ENCODE measurements around the gene SNTG2. TPM values are rescaled to one million over a fixed set of nuclear protein-coding genes. Genes with fewer than 3 reads are reported as not detected.
"Not testable (repeated sequence)": the region's sequence is repeated elsewhere in the genome, so short reads cannot be mapped to it uniquely, and the experiment has no call there.

The SNTG2 gene
- total and polyA plus RNA-seq, 10 of the 15 experiments (the other 5 are each of a cell fraction or from before 2014, with no cell fraction given), result not detected

DNA sequence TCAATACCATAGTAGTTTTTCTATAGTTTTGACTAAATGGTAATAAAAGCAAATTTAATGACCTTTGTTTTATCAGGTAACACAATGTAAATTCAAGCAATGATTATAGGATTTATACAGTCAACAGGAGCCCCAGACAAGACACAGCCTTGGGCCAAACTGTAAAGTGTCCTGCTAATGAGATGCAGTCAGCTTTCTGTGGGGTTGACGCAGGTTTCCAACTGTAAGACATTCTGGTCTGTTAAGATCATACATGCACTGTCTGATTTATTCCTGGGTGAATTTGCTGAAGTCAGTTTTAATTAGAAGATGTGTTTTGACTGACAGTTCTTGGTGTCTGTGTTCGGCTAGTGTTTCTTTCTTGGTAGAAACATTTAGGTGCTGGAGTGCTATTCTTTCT is 180.3 kb downstream of the SNTG2 start:
- intact Hi-C loops (cut with micrococcal nuclease; ENCODE audit: unreplicated experiment), result no loop called here
- no peak for FAIRE-seq
- CTCF ChIA-PET, result interaction anchor here (0.9 kb wide), 1 partner anchor 33 kb away, joined by 3 read pairs; no protein-coding TSS in a partner anchor
- Histone ChIP-seq H3K4me1 (ENCODE audit: control insufficient read depth, insufficient read depth, low read length) (no peaks in the 10 kb centered on the region), H3K36me3 (ENCODE audit: control insufficient read depth in 2 of 2, insufficient read depth in 2 of 2, low read length in 1 of 2) (no peaks in the 10 kb centered on the region), H3K79me2 (ENCODE audit: control insufficient read depth, insufficient read depth, low read length) (no peaks in the 10 kb centered on the region), H3K9me3 (replicated peaks; ENCODE audit: control insufficient read depth, insufficient read depth, low read length) (no peaks in the 10 kb centered on the region), H3K9ac (ENCODE audit: control insufficient read depth, insufficient read depth, low read length) (no peak overlapping the region), H4K20me1 (ENCODE audit: control insufficient read depth, insufficient read depth) (no peaks in the 10 kb centered on the region), H3K27ac (ENCODE audit: control insufficient read depth, insufficient read depth) (no peak overlapping the region), H3K4me2 (ENCODE audit: control insufficient read depth, insufficient read depth) (no peak overlapping the region), H3K27me3 (replicated peaks in 1 of 2; ENCODE audit: control insufficient read depth in 2 of 2, insufficient read depth in 2 of 2, low read length in 1 of 2) (no peaks in the 10 kb centered on the region), H3K4me3 (no peak overlapping the region), H2AFZ (ENCODE audit: control insufficient read depth, low read depth, low read length) (no peak overlapping the region)
- no peak for ATAC-seq
- RAD21 ChIA-PET (ENCODE audit: unreplicated experiment), result no interaction called here
- 46% methylated on average over 2 of the region's 2 CpGs for WGBS (ENCODE audit: insufficient coverage, insufficient replicate concordance, low lambda C conversion rate, missing lambda C conversion rate)
- no peak for DNase-seq (ENCODE audit: low read depth, low spot score)
- BruUV-seq (replicated peaks), result no TSS peak
- no peak for TF ChIP-seq KDM1A (IDR thresholded peaks at IDR 0.05; ENCODE audit: borderline replicate concordance)
- POLR2A ChIA-PET, result no interaction called here
- in situ Hi-C loops (cut with MboI), result no loop called here
- SMC1A ChIA-PET (ENCODE audit: uncharacterized antibody, unreplicated experiment), result no interaction called here

DNA sequence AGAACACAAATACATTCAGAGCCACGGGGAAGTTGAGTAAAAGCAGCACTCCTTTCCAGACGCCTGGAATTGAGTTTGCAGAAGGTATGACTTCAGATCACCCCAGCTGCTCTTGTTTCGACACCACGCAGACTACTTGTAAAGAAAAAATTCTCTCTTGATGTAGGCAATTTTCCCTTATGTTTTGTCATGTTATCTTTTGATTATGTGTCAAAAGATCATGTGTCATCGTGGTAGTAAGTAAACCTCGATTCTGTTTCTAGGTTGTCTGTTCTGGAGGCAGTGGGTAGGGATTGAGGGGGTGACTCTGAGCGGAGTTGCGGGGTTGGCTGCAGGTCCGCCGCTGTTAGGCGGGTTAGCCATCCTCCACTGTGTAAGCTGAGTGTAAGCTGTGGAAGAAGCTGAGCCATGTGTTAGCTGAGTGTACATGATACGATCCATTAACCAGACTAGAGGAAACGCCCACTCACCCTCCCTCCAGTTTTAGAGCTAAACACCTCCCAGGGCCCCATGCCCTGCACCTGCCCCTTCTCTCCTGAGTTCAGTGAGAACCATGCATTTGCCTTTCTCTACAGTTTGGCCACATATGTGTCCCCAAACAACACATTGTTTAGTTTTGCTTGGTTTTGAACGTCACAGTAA is 181.8 kb downstream of the SNTG2 start:
- POLR2A ChIA-PET, result no interaction called here
- no peaks in the 10 kb centered on the region for H3K79me2 ChIP-seq (ENCODE audit: control insufficient read depth, insufficient read depth, low read length)
- no peak for ATAC-seq
- no peak overlapping the region for H3K27ac ChIP-seq (ENCODE audit: control insufficient read depth, insufficient read depth)
- DNase-seq (ENCODE audit: low read depth, low spot score), result no peak
- intact Hi-C loops (cut with micrococcal nuclease; ENCODE audit: unreplicated experiment) (no loop called here), in situ Hi-C loops (cut with MboI) (no loop called here)
- no peak overlapping the region for H2AFZ ChIP-seq (ENCODE audit: control insufficient read depth, low read depth, low read length)
- no peaks in the 10 kb centered on the region for H3K9me3 ChIP-seq (replicated peaks; ENCODE audit: control insufficient read depth, insufficient read depth, low read length)
- H3K9ac ChIP-seq (ENCODE audit: control insufficient read depth, insufficient read depth, low read length), result no peak overlapping the region
- no peaks in the 10 kb centered on the region for H4K20me1 ChIP-seq (ENCODE audit: control insufficient read depth, insufficient read depth)
- RAD21 ChIA-PET (ENCODE audit: unreplicated experiment), result no interaction called here
- no peaks in the 10 kb centered on the region for H3K27me3 ChIP-seq (replicated peaks in 1 of 2; ENCODE audit: control insufficient read depth in 2 of 2, insufficient read depth in 2 of 2, low read length in 1 of 2)
- 55% methylated on average over 14 of the region's 14 CpGs for WGBS (ENCODE audit: insufficient coverage, insufficient replicate concordance, low lambda C conversion rate, missing lambda C conversion rate)
- no TSS peak for BruUV-seq (replicated peaks)
- TF ChIP-seq ZNF384 (IDR thresholded peaks at IDR 0.05; ENCODE audit: borderline replicate concordance, low read depth, low read length) (no peak), NRF1 (conservative IDR thresholded peaks at IDR 0.05; ENCODE audit: low read depth, low read length) (no peak), SMAD5 (IDR thresholded peaks at IDR 0.05; ENCODE audit: low read depth) (no peak), ETV6 (conservative IDR thresholded peaks at IDR 0.05 in 1 of 2, IDR thresholded peaks at IDR 0.05 in 1 of 2; ENCODE audit: borderline replicate concordance in 1 of 2, low read depth in 1 of 2) (no peak)
- no peak overlapping the region for H3K4me3 ChIP-seq
- SMC1A ChIA-PET (ENCODE audit: uncharacterized antibody, unreplicated experiment), result no interaction called here
- no peak for FAIRE-seq
- no peaks in the 10 kb centered on the region for H3K4me1 ChIP-seq (ENCODE audit: control insufficient read depth, insufficient read depth, low read length)
- CTCF ChIA-PET, result no interaction called here
- no peaks in the 10 kb centered on the region for H3K36me3 ChIP-seq (ENCODE audit: control insufficient read depth in 2 of 2, insufficient read depth in 2 of 2, low read length in 1 of 2)
- H3K4me2 ChIP-seq (ENCODE audit: control insufficient read depth, insufficient read depth), result no peak overlapping the region

DNA sequence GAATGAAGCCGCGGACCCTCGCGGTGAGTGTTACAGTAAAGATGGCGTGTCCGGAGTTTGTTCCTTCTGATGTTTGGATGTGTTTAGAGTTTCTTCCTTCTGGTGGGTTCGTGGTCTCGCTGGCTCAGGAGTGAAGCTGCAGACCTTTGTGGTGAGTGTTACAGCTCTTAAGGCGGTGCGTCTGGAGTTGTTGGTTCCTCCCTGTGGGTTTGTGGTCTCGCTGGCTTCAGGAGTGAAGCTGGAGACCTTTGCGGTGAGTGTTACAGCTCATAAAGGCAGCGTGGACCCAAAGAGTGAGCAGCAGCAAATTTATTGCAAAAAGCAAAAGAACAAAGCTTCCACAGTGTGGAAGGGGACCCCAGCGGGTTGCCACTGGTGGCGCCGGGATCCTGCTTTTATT is 183.2 kb downstream of the SNTG2 start:
- 37% methylated on average over 14 of the region's 16 CpGs for WGBS (ENCODE audit: insufficient coverage, insufficient replicate concordance, low lambda C conversion rate, missing lambda C conversion rate)
- DNase-seq (ENCODE audit: low read depth, low spot score); ATAC-seq; RAD21 ChIA-PET (ENCODE audit: unreplicated experiment); H3K4me2 ChIP-seq (ENCODE audit: control insufficient read depth, insufficient read depth); BruUV-seq (replicated peaks); H3K79me2 ChIP-seq (ENCODE audit: control insufficient read depth, insufficient read depth, low read length); in situ Hi-C loops (cut with MboI); H3K27ac ChIP-seq (ENCODE audit: control insufficient read depth, insufficient read depth); SMC1A ChIA-PET (ENCODE audit: uncharacterized antibody, unreplicated experiment); H4K20me1 ChIP-seq (ENCODE audit: control insufficient read depth, insufficient read depth); intact Hi-C loops (cut with micrococcal nuclease; ENCODE audit: unreplicated experiment); H3K4me1 ChIP-seq (ENCODE audit: control insufficient read depth, insufficient read depth, low read length); H3K27me3 ChIP-seq (replicated peaks in 1 of 2; ENCODE audit: control insufficient read depth in 2 of 2, insufficient read depth in 2 of 2, low read length in 1 of 2); H3K36me3 ChIP-seq (ENCODE audit: control insufficient read depth in 2 of 2, insufficient read depth in 2 of 2, low read length in 1 of 2); POLR2A ChIA-PET; H3K9me3 ChIP-seq (replicated peaks; ENCODE audit: control insufficient read depth, insufficient read depth, low read length); H3K4me3 ChIP-seq; FAIRE-seq; H2AFZ ChIP-seq (ENCODE audit: control insufficient read depth, low read depth, low read length); H3K9ac ChIP-seq (ENCODE audit: control insufficient read depth, insufficient read depth, low read length): not testable (repeated sequence)
- CTCF ChIA-PET, result interaction anchor here (0.6 kb wide), 1 partner anchor 34 kb away, joined by 4 read pairs; no protein-coding TSS in a partner anchor
